ENCODE results near the gene PTPRT.

PTPRT gene

GRCh38 chr20:42461965-42462593 is 727.6 kb downstream of the PTPRT start:
- no peak for DNase-seq (ENCODE audit: low spot score)

DNA sequence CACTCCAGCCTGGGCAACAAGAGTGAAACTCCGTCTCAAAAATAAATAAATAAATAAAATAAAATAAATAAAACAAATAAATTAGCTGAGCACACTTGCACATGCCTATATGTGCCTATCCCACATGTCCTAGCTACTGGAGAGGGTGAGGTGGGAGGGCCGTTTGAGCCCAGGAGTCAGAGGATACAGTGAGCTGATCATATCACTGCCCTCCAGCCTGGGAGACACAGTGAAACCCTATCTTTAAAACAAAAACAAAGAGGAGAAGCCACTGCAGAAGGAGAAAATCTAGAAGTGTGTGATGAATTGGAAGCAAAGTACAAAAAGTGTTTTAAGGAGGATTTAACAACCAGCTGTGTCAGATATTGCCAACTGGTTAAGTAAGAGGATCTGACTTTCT is 728.4 kb downstream of the PTPRT start:
- no peak for DNase-seq (ENCODE audit: low spot score)

DNA sequence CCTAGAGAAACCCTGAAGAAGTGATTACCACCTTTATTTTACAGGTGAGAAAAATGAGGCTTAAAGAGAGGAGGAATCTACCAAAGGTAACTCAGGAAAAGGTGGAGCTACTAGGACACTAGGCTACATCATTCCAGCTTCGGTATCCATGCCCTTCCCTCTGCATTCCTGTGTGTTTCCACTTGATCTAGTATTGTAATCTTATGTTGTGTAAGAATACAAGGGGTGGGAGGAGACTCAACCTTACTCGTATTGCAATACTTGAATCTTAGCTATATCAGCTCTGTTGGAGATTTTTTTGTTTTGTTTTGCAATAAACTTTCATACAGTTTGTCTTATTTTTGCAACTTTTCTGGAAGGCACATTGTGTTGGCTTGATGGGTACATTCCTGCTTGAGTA is 742.4 kb downstream of the PTPRT start:
- no peak for DNase-seq (ENCODE audit: low spot score)

DNA sequence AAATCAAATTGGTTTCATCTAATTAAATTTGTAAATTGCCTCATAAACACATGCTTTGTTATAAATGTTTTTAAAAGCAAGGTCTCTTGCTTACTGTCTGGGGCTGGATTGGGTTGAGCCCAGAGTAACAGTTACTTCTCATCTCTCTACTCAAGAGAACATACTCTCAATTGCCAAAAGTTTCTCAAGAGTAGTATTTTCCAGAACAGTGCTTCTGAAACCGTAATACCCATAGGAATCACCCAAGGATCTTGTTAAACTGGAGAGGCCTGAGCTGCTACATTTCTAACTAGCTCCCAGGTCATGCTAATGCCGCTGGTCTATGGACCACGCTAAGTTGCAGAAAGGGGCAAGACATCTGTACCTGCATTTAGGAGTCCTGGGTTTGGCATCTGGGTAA is 744.9 kb downstream of the PTPRT start:
- no peak for DNase-seq (ENCODE audit: low spot score)

DNA sequence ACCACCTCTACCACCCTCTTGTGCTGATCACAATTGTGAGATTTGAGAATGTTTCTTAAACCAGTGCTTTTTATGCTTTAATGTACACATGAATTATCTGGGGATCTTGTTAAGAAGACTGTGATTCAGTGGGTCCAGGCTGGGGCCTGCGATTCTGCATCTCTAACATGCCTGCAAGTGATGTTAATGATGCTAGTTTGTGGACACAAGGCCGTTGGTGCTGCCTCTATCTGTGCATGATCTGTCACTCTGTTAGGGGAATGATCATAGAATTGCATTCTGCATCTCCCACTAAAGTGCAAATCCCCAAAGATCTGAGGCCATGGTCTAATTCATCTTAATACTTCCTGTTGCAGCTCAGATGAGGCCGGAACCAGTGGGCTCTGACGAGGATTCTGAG is 746.5 kb downstream of the PTPRT start:
- DNase-seq (ENCODE audit: low spot score), result no peak

GRCh38 chr20:42442716-42443115 is 747.0 kb downstream of the PTPRT start:
- no peak for DNase-seq (ENCODE audit: low spot score)

DNA sequence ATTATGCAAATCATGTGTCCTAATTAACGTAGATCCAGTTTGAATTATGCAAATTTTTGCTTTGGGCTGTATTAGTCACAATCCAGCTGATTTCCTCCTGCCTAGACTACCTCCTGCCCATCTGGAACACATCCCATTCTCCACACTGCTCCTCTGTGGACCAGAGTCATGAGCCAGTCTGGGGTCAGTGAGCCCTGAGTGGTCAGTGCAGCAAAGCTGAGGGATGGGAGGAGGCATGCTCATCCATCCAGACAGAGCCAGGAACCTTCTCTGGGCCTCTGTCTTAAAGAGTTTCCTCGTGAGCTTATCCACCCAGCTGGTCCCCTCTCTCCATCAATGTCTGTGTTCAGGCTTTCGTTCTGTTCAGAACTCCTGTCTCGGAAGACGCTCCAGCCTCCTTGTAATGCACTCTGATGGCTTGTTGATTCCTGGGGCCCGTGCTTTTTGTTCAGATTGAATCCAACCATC is 747.8 kb downstream of the PTPRT start:
- no peak for DNase-seq (ENCODE audit: low spot score)

DNA sequence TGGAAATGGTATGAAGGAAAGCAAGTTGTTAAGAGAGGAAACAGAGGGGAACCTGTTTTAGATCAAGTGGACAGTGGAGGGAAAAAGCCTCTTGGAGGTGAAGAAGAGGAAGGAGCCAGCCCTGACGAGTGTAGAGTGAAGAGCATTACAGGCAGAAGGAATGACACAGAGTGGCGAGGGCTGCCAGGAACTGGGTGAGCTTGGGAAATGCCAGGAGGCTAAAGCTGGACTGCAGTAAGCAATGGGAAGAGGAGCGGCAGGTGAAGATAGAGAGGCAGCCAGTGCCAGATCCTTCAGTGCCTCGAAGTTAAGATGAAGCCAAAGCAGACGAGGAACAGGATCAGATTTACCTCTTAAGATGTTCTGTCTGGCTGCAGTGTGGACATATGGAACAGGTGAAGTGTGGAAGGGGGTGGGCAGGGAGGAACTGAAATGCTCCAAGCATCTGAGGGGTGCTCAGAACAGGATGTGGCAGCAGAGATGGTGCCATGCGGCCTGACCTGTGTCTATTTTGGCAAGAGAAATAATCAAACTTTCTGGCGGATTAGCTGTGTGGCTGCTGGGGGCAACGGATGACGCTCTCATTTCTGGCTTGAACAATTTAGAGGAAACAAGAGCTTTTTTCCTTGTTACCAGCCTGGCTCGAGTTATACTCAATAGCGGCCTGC is 748.4 kb downstream of the PTPRT start:
- DNase-seq (ENCODE audit: low spot score), result no peak

DNA sequence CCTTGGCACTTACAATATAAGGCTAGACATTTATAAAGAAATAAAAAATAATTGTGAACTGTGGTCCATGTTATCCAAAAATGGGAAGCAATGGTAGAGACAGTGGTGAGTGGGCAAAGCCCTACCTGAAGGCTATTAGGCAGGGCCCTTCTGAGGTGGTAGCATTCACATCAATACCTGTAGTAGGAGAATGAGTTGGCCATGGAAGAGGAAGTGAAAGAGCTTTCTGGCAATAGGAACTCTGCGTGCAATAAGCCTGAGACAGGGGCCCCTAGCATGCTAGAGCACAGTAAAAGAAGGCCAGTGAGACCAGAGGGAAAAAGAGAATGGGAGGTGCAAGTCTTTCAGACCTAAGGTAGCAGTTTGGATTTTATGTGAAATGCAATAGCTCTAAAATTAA is 754.5 kb downstream of the PTPRT start:
- no peak for DNase-seq (ENCODE audit: low spot score)

GRCh38 chr20:42432496-42433334 is 757.0 kb downstream of the PTPRT start:
- no peak for DNase-seq (ENCODE audit: low spot score)

- DNase-seq (ENCODE audit: low spot score), result no peak
These were observed 759.1 kb downstream of the PTPRT start for GRCh38 chr20:42430598-42430997.

DNA sequence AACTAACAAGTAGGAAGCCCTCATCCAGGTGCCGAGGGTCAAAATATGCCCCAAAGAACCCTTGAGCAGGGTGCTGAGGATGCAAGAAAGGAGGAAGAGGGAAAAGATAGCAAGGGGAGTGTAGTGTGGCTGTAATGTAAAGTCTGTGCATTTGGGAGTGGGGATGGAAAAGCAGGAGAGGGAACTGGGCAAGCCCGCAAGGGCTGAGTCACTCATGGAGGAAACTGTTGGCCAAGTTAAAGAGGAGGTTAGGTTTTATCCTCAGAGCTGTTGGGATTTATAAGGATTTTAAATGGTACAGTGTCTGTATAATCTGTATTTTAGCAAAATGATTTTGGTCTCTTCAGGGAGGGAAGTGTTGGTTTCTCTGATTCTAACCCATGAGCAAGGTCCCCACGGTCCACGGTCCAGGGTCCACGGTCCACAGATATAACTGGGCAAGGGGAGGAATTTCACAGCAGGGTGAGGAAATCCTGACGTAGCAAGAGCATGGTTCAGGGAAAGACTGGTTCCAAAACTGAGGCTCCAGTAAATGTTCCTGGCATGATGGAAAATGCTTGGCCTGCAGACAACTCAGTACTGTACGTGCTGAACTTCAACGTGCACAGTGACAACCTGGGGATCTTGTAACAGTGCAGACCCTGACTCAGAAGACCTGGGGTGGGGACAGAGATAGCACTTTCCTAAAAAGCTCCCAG is 759.8 kb downstream of the PTPRT start:
- DNase-seq (ENCODE audit: low spot score), result no peak

GRCh38 chr20:42419814-42420532 is 769.7 kb downstream of the PTPRT start:
- no peak for DNase-seq (ENCODE audit: low spot score)

DNA sequence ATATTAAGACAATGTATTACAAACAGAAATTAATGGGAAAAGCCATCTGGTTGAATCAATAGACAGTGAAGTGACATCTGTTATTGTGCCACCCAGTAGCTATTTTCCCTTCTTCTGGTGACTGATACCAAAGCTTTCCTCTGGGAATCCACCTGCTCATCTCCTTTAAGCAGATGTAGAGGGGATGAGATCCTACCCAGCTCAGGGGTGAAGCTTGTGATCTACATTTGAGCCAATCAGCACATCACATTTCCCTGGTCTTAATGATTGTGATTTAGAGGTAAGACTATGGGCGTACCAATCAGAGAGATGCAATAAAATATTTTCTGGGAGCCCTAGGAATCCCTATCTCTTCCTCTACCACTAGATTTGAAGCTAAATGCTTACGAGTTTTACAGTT is 782.9 kb downstream of the PTPRT start:
- no peak for DNase-seq (ENCODE audit: low spot score)

DNA sequence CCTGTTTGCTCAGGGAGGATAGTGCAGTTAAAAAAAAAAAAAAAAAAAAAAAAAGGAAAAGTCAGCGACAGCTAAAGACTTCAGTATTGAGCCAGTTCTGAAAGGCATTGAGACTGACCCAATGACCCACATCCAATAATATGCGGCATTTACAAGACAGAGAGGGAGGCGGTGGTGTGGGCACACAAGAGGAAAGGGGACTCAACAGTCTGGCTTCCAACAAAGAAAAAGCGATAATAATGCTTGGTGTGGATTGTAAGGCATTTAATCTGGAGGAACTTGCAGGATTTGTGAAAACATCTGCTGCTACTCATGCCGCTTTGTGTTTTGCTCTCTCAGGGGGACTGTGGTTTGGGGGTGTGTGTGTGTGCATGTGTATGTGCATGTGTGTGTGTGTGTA is 787.3 kb downstream of the PTPRT start:
- DNase-seq (ENCODE audit: low spot score), result no peak

DNA sequence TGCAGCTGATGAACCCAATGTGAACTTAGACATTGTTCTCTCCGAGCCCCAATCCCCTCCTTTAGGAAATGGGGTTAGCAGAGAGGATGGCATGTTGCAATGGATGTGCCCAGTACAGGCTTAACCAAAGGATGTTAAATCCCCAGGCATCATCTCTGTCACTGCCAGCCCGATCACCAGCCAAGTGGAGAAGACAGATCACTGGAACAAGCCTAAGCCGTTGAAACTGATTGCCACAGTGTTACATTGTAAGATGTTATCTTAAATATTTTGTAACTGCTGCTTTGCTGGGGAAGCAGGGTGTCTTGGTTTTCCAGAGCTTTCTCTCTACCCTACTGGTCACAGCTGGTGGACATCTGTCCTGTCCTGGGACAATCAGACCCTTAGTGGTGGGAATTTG is 788.1 kb downstream of the PTPRT start:
- DNase-seq (ENCODE audit: low spot score), result no peak

DNA sequence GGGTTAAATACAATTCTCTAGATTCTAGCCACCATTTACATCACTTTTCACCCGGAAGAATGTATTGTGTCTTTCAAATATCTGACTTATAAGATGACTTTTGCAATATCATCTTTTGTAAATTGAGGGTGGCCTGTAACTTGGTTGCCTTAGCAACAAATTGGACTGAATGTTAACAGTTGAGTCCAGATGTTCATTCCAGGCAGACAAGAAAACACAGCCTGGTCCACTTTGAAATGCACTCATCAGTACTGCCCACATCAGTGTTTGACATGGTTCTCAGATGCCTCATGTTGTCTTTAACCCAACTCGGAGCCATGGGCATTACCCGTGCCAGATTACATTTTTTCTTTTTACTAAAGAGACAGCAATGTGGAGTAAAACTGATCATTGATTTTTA is 789.9 kb downstream of the PTPRT start:
- DNase-seq (ENCODE audit: low spot score), result no peak

DNA sequence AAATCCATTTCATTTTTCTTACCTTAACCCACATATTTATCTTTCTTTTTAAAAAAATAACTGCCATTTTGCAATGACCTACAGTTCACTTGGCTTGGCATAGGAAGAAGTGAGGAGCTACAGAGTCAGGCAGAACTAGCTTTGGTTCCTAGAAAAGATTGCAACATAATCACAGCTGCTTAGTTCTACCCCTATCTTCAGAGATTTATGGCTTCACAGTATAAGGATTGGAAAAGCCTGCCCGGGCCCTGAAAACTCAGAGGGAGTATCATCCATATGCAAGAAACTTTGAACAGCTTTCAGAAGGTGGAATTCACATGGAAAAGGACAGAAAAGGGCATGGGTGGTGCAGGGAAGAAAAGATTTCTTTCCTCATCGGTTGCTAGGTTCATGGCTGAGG is 797.3 kb downstream of the PTPRT start:
- DNase-seq (ENCODE audit: low spot score), result no peak

DNA sequence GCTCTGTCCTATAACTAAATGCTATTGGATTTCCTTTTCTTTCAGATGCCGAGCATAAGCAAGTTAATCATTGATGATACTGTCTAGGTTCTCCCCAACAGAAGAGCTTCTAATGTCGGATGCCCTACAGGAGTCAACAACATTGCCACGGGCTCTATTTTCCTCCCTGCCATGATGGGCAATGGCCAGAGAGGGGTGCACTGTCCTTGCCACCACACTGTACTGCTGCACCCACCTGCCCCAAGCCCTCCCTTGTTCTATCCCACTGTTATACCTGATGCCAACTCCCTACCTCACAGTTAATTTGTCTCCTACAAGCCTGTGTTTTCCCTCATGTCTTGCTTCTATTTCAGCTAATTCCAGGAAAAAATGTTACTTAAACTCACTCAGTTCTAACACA is 797.9 kb downstream of the PTPRT start:
- no peak for DNase-seq (ENCODE audit: low spot score)

DNA sequence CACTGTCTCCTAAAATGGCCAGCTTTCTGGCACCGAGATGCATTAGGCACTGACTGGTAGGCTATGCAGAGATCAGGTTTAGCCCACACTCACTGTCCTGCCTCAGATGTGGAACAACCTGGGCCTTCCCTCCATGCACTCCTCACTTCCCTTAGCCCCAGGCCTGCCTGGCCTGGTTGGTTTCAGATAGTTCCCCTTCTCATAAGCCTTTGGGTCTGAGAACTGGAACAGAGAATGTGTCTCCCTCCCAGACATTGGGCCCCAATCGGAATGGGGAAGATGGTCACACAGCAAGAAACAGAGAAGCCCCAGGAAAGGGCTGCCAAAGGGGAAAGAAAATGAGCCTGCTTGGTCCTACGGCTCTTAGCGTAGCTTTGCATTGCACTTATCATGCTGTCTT is 809.4 kb downstream of the PTPRT start:
- DNase-seq (ENCODE audit: low spot score), result no peak

DNA sequence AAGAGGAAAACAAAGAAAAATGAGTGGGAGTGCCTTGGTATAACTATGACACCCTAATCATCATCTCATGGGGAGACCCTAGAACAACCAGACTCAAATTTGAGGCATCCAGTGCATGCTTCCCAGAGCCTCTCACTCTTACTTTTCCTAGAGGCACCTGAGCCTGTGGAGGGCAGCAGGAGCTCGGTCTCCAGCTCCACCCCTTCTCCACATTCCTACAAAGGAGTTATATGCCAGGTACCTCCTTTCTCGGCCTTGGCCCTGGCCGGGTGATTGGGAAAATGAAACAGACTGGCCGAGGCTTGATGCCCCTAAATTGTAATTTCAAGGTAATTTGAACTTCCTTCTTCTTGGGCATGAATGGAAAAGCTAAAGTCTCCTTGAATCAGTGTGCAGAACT is 810.3 kb downstream of the PTPRT start:
- DNase-seq (ENCODE audit: low spot score), result no peak

DNA sequence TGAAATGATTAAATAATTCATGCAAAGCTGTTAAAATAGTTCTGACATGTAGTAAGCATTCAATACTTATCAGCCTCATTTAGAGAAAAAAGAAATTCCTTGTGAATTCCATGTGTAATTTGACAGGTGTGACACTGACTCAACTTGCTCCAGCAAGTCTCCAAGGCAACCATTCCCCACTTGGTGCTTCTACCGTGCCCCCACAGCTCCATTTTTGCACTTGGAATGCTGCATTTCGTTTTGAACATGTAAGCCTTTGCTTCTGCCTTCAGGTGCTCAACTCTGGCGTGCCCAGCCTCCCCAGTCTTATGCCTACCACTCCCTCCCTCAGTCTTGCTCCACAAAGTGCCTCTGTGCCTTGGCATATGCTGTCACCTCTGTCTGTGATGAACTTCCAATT is 810.9 kb downstream of the PTPRT start:
- no peak for DNase-seq (ENCODE audit: low spot score)

Data from AG08395 (cell line).